Lower leg skin (tissue), 3 donors: ENCODE results near the gene E4F1.

ENCODE experiments used
- CTCF ChIP-seq, 3 donors: fragments of 450-650 bp; IDR thresholded peaks; one replicate each; pipeline ENCODE4 v1.5.1; 2016; ENCODE audit warnings: antibody characterized with exemption in 3 of 3, mild to moderate bottlenecking in 3 of 3, moderate library complexity in 2 of 3
- POLR2A ChIP-seq, 2 donors: fragments of 450-650 bp; IDR thresholded peaks; one replicate each; pipeline ENCODE4 v1.6.1; 2016 to 2017; ENCODE audit warnings: antibody characterized with exemption in 2 of 2, mild to moderate bottlenecking in 1 of 2, moderate library complexity in 1 of 2

GRCh38 chr16:2173916-2174315, 49.5 kb upstream of the E4F1 start:
- no peak for TF ChIP-seq CTCF (IDR thresholded peaks at IDR 0.05)
- TF ChIP-seq POLR2A (IDR thresholded peaks at IDR 0.05) = no peak
